Lung (tissue), 12 donors: ENCODE results near the gene GIT2. TPM values are rescaled to one million over a fixed set of nuclear protein-coding genes. Genes with fewer than 3 reads are reported as not detected.

Source experiments
- ATAC-seq: fragments of 200-7000 bp; cut with Tn5 transposase; one replicate; pipeline ENCODE4 v1.9.1; 2020; ENCODE audit warnings: moderate number of reproducible peaks; ENCODE audit not compliant: insufficient read depth, low FRiP score
- DNase-seq, 3 donors: peaks; one replicate each; pipeline ENCODE4 v3.0.0-alpha.2; 2013 to 2017
- H3K27ac ChIP-seq, 2 donors: one replicate each; pipeline ENCODE4 v1.5.1; 2013; ENCODE audit warnings: mild to moderate bottlenecking in 2 of 2, moderate library complexity in 2 of 2, control low read depth in 1 of 2, inconsistent platforms in 1 of 2, low read depth in 1 of 2, low read length in 1 of 2
- H3K27me3 ChIP-seq, 3 donors: one replicate each; pipeline ENCODE4 v1.5.1; 2013; ENCODE audit warnings: low read length in 2 of 3; ENCODE audit not compliant: control insufficient read depth in 3 of 3, insufficient read depth in 3 of 3
- H3K36me3 ChIP-seq, 4 donors: one replicate each; pipeline ENCODE4 v1.5.1; 2013; ENCODE audit warnings: low read length in 4 of 4, mild to moderate bottlenecking in 1 of 4, moderate library complexity in 1 of 4; ENCODE audit not compliant: control insufficient read depth in 4 of 4, insufficient read depth in 4 of 4
- H3K4me1 ChIP-seq, 5 donors: one replicate each; pipeline ENCODE4 v1.5.1; 2013; ENCODE audit warnings: low read length in 5 of 5, mild to moderate bottlenecking in 2 of 5, moderate library complexity in 1 of 5; ENCODE audit not compliant: control insufficient read depth in 5 of 5, insufficient read depth in 5 of 5
- H3K4me3 ChIP-seq: one replicate; pipeline ENCODE4 v1.5.1; 2013; ENCODE audit warnings: mild to moderate bottlenecking, control low read depth, moderate library complexity
- H3K9ac ChIP-seq, 2 donors: one replicate each; pipeline ENCODE4 v1.5.1; 2013; ENCODE audit warnings: low read length in 2 of 2, control low read depth in 1 of 2; ENCODE audit not compliant: insufficient read depth in 1 of 2
- H3K9me3 ChIP-seq, 4 donors: one replicate each; pipeline ENCODE4 v1.5.1; 2013; ENCODE audit warnings: low read length in 3 of 4, mild to moderate bottlenecking in 1 of 4, moderate library complexity in 1 of 4; ENCODE audit not compliant: control insufficient read depth in 4 of 4, insufficient read depth in 3 of 4
- CTCF ChIP-seq: IDR thresholded peaks from 2 replicates; pipeline ENCODE4 v1.5.1; 2012; ENCODE audit warnings: mild to moderate bottlenecking; ENCODE audit errors: control extremely low read depth, extremely low read depth
- WGBS, 2 donors: extraction: QIAGEN DNeasy Blood & Tissue Kit; methylation state at CpG; one replicate each; pipeline ENCODE4 v1.1.7; 2013; 5-methylcytosine and 5-hydroxymethylcytosine counted together
- polyA plus RNA-seq, 2 donors: library from polyadenylated mRNA; stranded (reverse); fragments of 200-250 nt; gene quantifications; one replicate each; pipeline ENCODE4 v1.2.1, GENCODE V29; 2013
- total RNA-seq, 2 donors: library from RNA; depleted of rRNA in 1 of 2; stranded (reverse); fragments of >200 nt in 1 of 2; gene quantifications; one replicate each; pipeline ENCODE4 v1.2.1, GENCODE V29; 2014 to 2021
- donor health status: control.
- donor health status: control.
- donor health status: Bipolar disorder and iron deficiency.
- donor health status: healthy.
- donor health status: DM: yes; HTN: yes; CAD: no.

Gene GIT2
- total and polyA plus RNA-seq, 4 donors = 13.5 to 75.8 (median 40.1) TPM

- ATAC-seq (no peak), DNase-seq (no peak)
- H3K9me3 ChIP-seq = no peaks in the 10 kb centered on the region
- H3K4me1 ChIP-seq = peaks cover 3 to 18% (median 15%) of the 10 kb centered on the region in 5 donors
- WGBS, 2 donors = 90 to 93% methylated on average over 5 of the region's 5 CpGs
- H3K36me3 ChIP-seq = peaks cover 7 to 44% (median 33%) of the 10 kb centered on the region in 4 donors
- H3K4me3 ChIP-seq = no peak overlapping the region
- H3K27me3 ChIP-seq = no peaks in the 10 kb centered on the region
- peak overlapping the region in 1 of 2 donors; percentile 74 for H3K27ac ChIP-seq
- no peak for TF ChIP-seq CTCF
- H3K9ac ChIP-seq = no peak overlapping the region
Measured at GRCh38 chr12:109953656-109954055, 42.5 kb downstream of the GIT2 start.

- no peak overlapping the region for H3K4me3 ChIP-seq
- H3K9me3 ChIP-seq = no peaks in the 10 kb centered on the region
- no peak for TF ChIP-seq CTCF
- ATAC-seq (no peak), DNase-seq (no peak)
- H3K27ac ChIP-seq = peak overlapping the region in 1 of 2 donors; percentile 74
- H3K36me3 ChIP-seq = peaks cover 7 to 43% (median 35%) of the 10 kb centered on the region in 4 donors
- peaks cover 3 to 25% (median 15%) of the 10 kb centered on the region in 5 donors for H3K4me1 ChIP-seq
- 95 to 96% methylated on average over 8 of the region's 8 CpGs for WGBS, 2 donors
- H3K27me3 ChIP-seq = no peaks in the 10 kb centered on the region
- no peak overlapping the region for H3K9ac ChIP-seq
Measured at GRCh38 chr12:109952873-109953272, 43.3 kb downstream of the GIT2 start.

- Histone ChIP-seq H3K27me3 (no peaks in the 10 kb centered on the region), H3K36me3 (peaks cover 7 to 43% (median 36%) of the 10 kb centered on the region in 4 donors), H3K27ac (peak overlapping the region in 1 of 2 donors; percentile 74), H3K9me3 (no peaks in the 10 kb centered on the region), H3K4me3 (no peak overlapping the region), H3K9ac (no peak overlapping the region), H3K4me1 (peaks cover 3 to 25% (median 18%) of the 10 kb centered on the region in 5 donors)
- 87 to 88% methylated on average over 11 of the region's 11 CpGs for WGBS, 2 donors
- ATAC-seq (no peak), DNase-seq (no peak)
- no peak for TF ChIP-seq CTCF
Measured at GRCh38 chr12:109952160-109952858, 43.9 kb downstream of the GIT2 start.
